ENCODE data around the gene KLK11. TPM values are rescaled to one million over a fixed set of nuclear protein-coding genes. Genes with fewer than 3 reads are reported as not detected.

The KLK11 gene
- total and polyA plus RNA-seq, 4 donors = 0.25 to 0.43 TPM; not detected in 2

DNA sequence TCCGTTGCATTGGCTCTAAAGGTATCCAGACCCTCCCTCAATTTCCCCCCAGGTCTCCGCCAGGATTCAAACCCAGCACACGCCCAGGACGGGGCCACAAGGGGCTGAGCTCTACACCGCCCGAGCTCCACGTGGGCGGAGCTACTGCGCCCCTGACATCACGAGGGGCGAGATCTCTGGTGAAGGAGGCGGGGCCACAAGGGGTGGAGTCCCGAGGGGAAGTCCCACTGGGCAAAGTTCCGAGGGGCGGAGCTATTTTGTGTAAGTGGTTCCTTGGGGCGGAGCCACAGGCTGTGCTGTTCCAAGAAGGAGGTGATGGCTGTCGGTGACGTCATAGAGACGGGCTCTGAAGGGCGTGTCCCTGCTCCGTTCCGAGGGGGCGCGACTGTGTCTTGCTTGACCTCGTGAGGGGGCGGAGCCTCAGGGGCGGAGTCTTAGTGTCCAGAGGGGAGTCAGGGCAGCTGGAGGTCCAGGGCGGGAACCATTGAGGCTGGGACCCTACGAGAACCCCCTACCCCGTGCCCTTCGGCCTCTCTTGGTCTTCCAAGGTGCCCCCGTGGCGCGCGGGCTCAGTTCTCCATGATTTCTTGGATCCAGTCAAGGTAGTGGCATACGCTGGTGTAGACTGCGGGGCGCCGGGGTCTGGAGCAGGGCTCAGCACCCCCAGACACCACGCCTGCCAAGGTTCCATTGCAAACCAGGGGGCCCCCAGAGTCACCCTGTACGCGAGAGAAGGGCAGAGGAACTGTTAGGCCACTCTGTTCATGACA is 23.7 kb downstream of the KLK11 start:
- H3K36me3 ChIP-seq (ENCODE audit: control insufficient read depth in 1 of 2, insufficient read depth in 2 of 2, low read length in 1 of 2) = no peaks in the 10 kb centered on the region
- peaks cover 0 to 2% of the 10 kb centered on the region in 2 donors for H3K27me3 ChIP-seq (ENCODE audit: control insufficient read depth in 1 of 2, insufficient read depth in 2 of 2, low read length in 1 of 2)
- WGBS, 2 donors = 45 to 64% methylated on average over 41 to 42 of the region's 42 CpGs
- DNase-seq (no peak), ATAC-seq (ENCODE audit: low FRiP score) (no peak)
- intact Hi-C loops (cut with DNase I) = no loop called here
- H3K4me3 ChIP-seq (ENCODE audit: low read length in 2 of 2) = no peak overlapping the region
- no peak overlapping the region for H3K27ac ChIP-seq (ENCODE audit: low read depth in 1 of 2, low read length in 2 of 2)
- no peaks in the 10 kb centered on the region for H3K9me3 ChIP-seq (ENCODE audit: control insufficient read depth, low read length)
- no peaks in the 10 kb centered on the region for H3K4me1 ChIP-seq (ENCODE audit: control insufficient read depth in 1 of 2, insufficient read depth in 2 of 2, low read length in 2 of 2)

DNA sequence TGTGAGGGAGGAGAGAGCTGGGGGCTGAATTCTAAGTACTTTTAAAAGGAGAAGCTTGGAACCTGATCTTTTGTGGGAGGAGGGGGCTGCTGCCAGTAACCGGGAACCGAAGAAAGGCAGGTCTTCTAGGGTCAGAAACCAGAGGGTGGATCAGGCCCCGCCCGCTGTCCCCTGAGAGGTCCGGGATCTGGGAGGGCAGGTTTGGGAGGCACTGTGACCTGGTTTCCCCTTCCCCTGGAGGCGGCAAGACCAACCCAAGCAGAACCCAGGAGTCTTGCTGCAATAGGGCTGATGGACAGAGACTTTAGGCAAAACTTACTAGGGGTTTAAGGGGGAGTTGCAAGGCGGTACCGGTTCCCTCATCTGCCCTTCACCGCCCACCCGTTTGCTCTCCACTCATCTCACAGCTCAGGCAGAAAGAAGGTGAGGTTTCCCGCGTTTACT is 24.3 kb downstream of the KLK11 start:
- Histone ChIP-seq H3K4me3 (ENCODE audit: low read length in 2 of 2) (no peak overlapping the region), H3K27ac (ENCODE audit: low read depth in 1 of 2, low read length in 2 of 2) (no peak overlapping the region), H3K9me3 (ENCODE audit: control insufficient read depth, low read length) (no peaks in the 10 kb centered on the region), H3K27me3 (ENCODE audit: control insufficient read depth in 1 of 2, insufficient read depth in 2 of 2, low read length in 1 of 2) (peaks cover 0 to 2% of the 10 kb centered on the region in 2 donors), H3K4me1 (ENCODE audit: control insufficient read depth in 1 of 2, insufficient read depth in 2 of 2, low read length in 2 of 2) (no peaks in the 10 kb centered on the region), H3K36me3 (ENCODE audit: control insufficient read depth in 1 of 2, insufficient read depth in 2 of 2, low read length in 1 of 2) (no peaks in the 10 kb centered on the region)
- 38 to 45% methylated on average over 12 of the region's 12 CpGs for WGBS, 2 donors
- no peak for DNase-seq
- intact Hi-C loops (cut with DNase I) = no loop called here
- no peak for ATAC-seq (ENCODE audit: low FRiP score)

DNA sequence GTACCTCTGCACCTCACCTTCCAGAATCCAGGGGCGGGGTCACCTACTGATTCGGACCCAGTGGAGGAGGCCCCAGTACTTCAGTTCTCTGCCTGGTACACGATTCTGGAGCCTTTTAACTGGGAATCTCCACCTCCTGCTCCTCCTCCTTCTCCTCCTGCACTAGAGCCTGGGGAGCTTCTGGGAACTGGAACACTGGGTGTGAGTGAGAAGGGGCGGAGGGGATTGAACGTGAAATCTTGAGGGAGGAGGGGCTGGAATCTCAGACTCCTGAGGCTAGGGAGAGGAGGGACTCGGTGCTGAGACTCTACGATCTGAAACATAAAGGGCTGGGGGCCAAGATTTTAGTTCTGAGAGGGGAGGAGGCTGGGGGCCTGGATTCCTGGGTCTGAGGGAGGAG is 24.9 kb downstream of the KLK11 start, which contains the start of gene KLK8:
KLK8 (minus strand) TSS at position 90 of the 400 bp plus-strand sequence. CDS start 437 bp downstream, outside the sequence.
- Histone ChIP-seq H3K27ac (ENCODE audit: low read depth in 1 of 2, low read length in 2 of 2) (no peak within 1 kb of the TSS), H3K4me3 (ENCODE audit: low read length in 2 of 2) (no peak within 1 kb of the TSS), H3K4me1 (ENCODE audit: control insufficient read depth in 1 of 2, insufficient read depth in 2 of 2, low read length in 2 of 2) (no peaks in the 10 kb centered on the region), H3K9me3 (ENCODE audit: control insufficient read depth, low read length) (no peaks in the 10 kb centered on the region), H3K27me3 (ENCODE audit: control insufficient read depth in 1 of 2, insufficient read depth in 2 of 2, low read length in 1 of 2) (peaks cover 0 to 2% of the 10 kb centered on the region in 2 donors), H3K36me3 (ENCODE audit: control insufficient read depth in 1 of 2, insufficient read depth in 2 of 2, low read length in 1 of 2) (no peaks in the 10 kb centered on the region)
- DNase-seq (no peak), ATAC-seq (ENCODE audit: low FRiP score) (no peak)
- WGBS, 2 donors = 22 to 28% methylated on average over 7 of the region's 7 CpGs
- intact Hi-C loops (cut with DNase I) = no loop called here

DNA sequence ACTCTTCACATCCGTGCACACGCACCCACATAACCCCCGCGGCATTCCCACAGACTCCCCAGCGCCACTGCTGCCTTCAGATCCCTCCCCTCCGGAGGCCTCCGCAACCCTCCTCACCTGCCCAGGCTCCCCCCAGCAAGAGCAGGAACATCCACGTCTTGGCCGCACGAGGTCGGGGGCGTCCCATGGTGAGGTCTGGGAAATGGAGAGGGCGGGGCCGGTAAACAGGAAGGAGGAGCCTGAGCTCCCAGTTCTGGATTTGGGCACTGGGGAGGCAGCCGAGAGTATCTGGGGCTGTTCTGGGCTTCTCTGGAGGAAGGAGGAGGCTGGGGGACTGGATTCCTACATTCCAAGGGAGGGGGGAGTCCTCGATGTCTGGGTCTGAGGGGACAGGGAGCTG is 25.4 kb downstream of the KLK11 start:
- ATAC-seq (ENCODE audit: low FRiP score) = no peak
- Histone ChIP-seq H3K36me3 (ENCODE audit: control insufficient read depth in 1 of 2, insufficient read depth in 2 of 2, low read length in 1 of 2) (no peaks in the 10 kb centered on the region), H3K4me1 (ENCODE audit: control insufficient read depth in 1 of 2, insufficient read depth in 2 of 2, low read length in 2 of 2) (no peaks in the 10 kb centered on the region), H3K9me3 (ENCODE audit: control insufficient read depth, low read length) (no peaks in the 10 kb centered on the region), H3K27ac (ENCODE audit: low read depth in 1 of 2, low read length in 2 of 2) (no peak overlapping the region), H3K27me3 (ENCODE audit: control insufficient read depth in 1 of 2, insufficient read depth in 2 of 2, low read length in 1 of 2) (peaks cover 0 to 2% of the 10 kb centered on the region in 2 donors), H3K4me3 (ENCODE audit: low read length in 2 of 2) (no peak overlapping the region)
- WGBS, 2 donors = 29 to 34% methylated on average over 16 of the region's 16 CpGs
- DNase-seq = no peak
- intact Hi-C loops (cut with DNase I) = no loop called here

DNA sequence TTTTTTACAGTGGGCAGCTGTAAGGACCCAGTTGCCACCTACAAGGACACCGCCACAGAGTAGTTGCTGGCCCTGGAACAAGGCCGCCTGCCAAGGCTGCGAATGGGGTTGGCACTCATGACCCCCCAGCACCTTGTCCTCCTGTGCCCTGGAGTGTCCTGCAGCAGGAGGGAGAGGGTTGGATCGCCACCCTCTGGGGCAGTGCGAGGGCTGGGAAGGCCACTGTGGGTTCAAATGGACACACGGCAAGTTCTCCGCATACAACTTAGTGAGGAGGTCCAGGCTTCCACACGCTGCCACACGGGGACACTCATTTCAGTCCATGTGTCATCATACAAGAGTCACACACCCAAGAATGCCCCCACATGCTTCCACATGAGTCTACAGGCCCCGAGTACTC is 26.0 kb downstream of the KLK11 start:
- no peaks in the 10 kb centered on the region for H3K9me3 ChIP-seq (ENCODE audit: control insufficient read depth, low read length)
- 86% methylated on average over 10 of the region's 10 CpGs for WGBS, 2 donors
- H3K4me3 ChIP-seq (ENCODE audit: low read length in 2 of 2) = no peak overlapping the region
- H3K36me3 ChIP-seq (ENCODE audit: control insufficient read depth in 1 of 2, insufficient read depth in 2 of 2, low read length in 1 of 2) = no peaks in the 10 kb centered on the region
- DNase-seq = peak in 1 of 2 donors; percentile 50
- intact Hi-C loops (cut with DNase I) = no loop called here
- no peaks in the 10 kb centered on the region for H3K4me1 ChIP-seq (ENCODE audit: control insufficient read depth in 1 of 2, insufficient read depth in 2 of 2, low read length in 2 of 2)
- H3K27me3 ChIP-seq (ENCODE audit: control insufficient read depth in 1 of 2, insufficient read depth in 2 of 2, low read length in 1 of 2) = peaks cover 0 to 2% of the 10 kb centered on the region in 2 donors
- ATAC-seq (ENCODE audit: low FRiP score) = no peak
- no peak overlapping the region for H3K27ac ChIP-seq (ENCODE audit: low read depth in 1 of 2, low read length in 2 of 2)

GRCh38 chr19:50998686-50999085 is 27.7 kb downstream of the KLK11 start:
- H3K27me3 ChIP-seq (ENCODE audit: control insufficient read depth in 1 of 2, insufficient read depth in 2 of 2, low read length in 1 of 2) = peaks cover 0 to 2% of the 10 kb centered on the region in 2 donors
- H3K36me3 ChIP-seq (ENCODE audit: control insufficient read depth in 1 of 2, insufficient read depth in 2 of 2, low read length in 1 of 2) = no peaks in the 10 kb centered on the region
- intact Hi-C loops (cut with DNase I) = no loop called here
- WGBS, 2 donors = 80 to 83% methylated on average over 4 of the region's 4 CpGs
- no peak overlapping the region for H3K4me3 ChIP-seq (ENCODE audit: low read length in 2 of 2)
- ATAC-seq (ENCODE audit: low FRiP score) = no peak
- DNase-seq = peak in 1 of 2 donors; percentile 21
- no peak overlapping the region for H3K27ac ChIP-seq (ENCODE audit: low read depth in 1 of 2, low read length in 2 of 2)
- H3K4me1 ChIP-seq (ENCODE audit: control insufficient read depth in 1 of 2, insufficient read depth in 2 of 2, low read length in 2 of 2) = no peaks in the 10 kb centered on the region
- no peaks in the 10 kb centered on the region for H3K9me3 ChIP-seq (ENCODE audit: control insufficient read depth, low read length)

DNA sequence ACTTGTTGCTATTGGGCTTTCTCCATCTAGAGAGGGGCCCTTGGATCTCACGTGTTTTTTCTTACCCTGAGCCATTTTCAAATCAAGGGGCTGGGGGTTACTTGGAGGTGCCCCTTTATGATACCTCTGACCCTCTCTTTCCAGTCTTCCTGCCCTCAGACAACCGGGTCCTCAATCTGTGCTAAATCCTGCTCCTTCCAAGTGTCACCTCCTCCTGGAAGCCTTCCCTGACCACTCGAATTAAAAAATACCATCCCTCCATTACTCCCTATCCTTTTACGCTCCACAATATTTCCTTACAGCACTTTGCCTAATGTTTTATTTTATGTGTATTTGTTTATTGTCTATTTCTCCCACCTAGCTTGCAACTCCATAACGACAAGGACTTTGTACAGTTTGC is 28.4 kb downstream of the KLK11 start:
- Histone ChIP-seq H3K4me3 (ENCODE audit: low read length in 2 of 2) (no peak overlapping the region), H3K4me1 (ENCODE audit: control insufficient read depth in 1 of 2, insufficient read depth in 2 of 2, low read length in 2 of 2) (no peaks in the 10 kb centered on the region), H3K36me3 (ENCODE audit: control insufficient read depth in 1 of 2, insufficient read depth in 2 of 2, low read length in 1 of 2) (no peaks in the 10 kb centered on the region), H3K27ac (ENCODE audit: low read depth in 1 of 2, low read length in 2 of 2) (no peak overlapping the region), H3K27me3 (ENCODE audit: control insufficient read depth in 1 of 2, insufficient read depth in 2 of 2, low read length in 1 of 2) (peaks cover 0 to 2% of the 10 kb centered on the region in 2 donors), H3K9me3 (ENCODE audit: control insufficient read depth, low read length) (no peaks in the 10 kb centered on the region)
- intact Hi-C loops (cut with DNase I) = no loop called here
- DNase-seq (no peak), ATAC-seq (ENCODE audit: low FRiP score) (no peak)
- WGBS, 2 donors = 65 to 74% methylated on average over 5 of the region's 5 CpGs

DNA sequence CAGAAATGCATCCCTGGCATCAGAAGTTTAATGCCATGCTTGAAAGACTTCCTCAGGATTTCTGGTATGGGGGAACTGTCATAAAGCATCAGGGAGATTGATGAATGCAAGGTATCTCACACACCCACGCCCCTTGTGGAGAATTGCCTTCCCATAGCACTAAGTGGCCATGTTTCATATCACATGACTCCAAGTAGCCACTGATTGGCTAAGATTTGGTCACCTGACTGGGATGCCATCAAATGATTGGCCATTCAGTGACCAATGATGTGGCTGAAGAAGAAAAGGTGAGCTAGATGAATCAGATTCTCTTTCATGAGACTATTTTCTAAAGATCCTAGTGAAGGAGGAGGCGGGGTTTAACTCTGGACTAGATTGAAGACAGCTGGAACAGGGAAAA is 32.3 kb downstream of the KLK11 start:
- Histone ChIP-seq H3K27me3 (ENCODE audit: control insufficient read depth in 1 of 2, insufficient read depth in 2 of 2, low read length in 1 of 2) (no peaks in the 10 kb centered on the region), H3K4me1 (ENCODE audit: control insufficient read depth in 1 of 2, insufficient read depth in 2 of 2, low read length in 2 of 2) (no peaks in the 10 kb centered on the region), H3K27ac (ENCODE audit: low read depth in 1 of 2, low read length in 2 of 2) (no peak overlapping the region), H3K36me3 (ENCODE audit: control insufficient read depth in 1 of 2, insufficient read depth in 2 of 2, low read length in 1 of 2) (no peaks in the 10 kb centered on the region), H3K9me3 (ENCODE audit: control insufficient read depth, low read length) (no peaks in the 10 kb centered on the region), H3K4me3 (ENCODE audit: low read length in 2 of 2) (no peak overlapping the region)
- WGBS, 2 donors = 73 to 74% methylated on average over 2 of the region's 2 CpGs
- intact Hi-C loops (cut with DNase I) = no loop called here
- DNase-seq = no peak
- no peak for ATAC-seq (ENCODE audit: low FRiP score)

GRCh38 chr19:50992666-50993035 is 33.8 kb downstream of the KLK11 start:
- WGBS, 2 donors = 71 to 73% methylated on average over 2 of the region's 2 CpGs
- no peaks in the 10 kb centered on the region for H3K9me3 ChIP-seq (ENCODE audit: control insufficient read depth, low read length)
- no peaks in the 10 kb centered on the region for H3K4me1 ChIP-seq (ENCODE audit: control insufficient read depth in 1 of 2, insufficient read depth in 2 of 2, low read length in 2 of 2)
- ATAC-seq (ENCODE audit: low FRiP score) = no peak
- no peak overlapping the region for H3K27ac ChIP-seq (ENCODE audit: low read depth in 1 of 2, low read length in 2 of 2)
- H3K4me3 ChIP-seq (ENCODE audit: low read length in 2 of 2) = no peak overlapping the region
- no peaks in the 10 kb centered on the region for H3K27me3 ChIP-seq (ENCODE audit: control insufficient read depth in 1 of 2, insufficient read depth in 2 of 2, low read length in 1 of 2)
- no peaks in the 10 kb centered on the region for H3K36me3 ChIP-seq (ENCODE audit: control insufficient read depth in 1 of 2, insufficient read depth in 2 of 2, low read length in 1 of 2)
- no peak for DNase-seq
- intact Hi-C loops (cut with DNase I) = no loop called here

Data from aorta (tissue), 5 donors.